HG02840 (cell line): ENCODE data around the gene MTA2.

Experiments
- ATAC-seq: cut with Tn5 transposase; IDR thresholded peaks from one replicate; pipeline ENCODE4 v1.9.1; 2021; ENCODE audit warnings: mild to moderate bottlenecking, moderate library complexity, moderate number of reproducible peaks; ENCODE audit not compliant: unreplicated experiment, low FRiP score

Gene MTA2

DNA sequence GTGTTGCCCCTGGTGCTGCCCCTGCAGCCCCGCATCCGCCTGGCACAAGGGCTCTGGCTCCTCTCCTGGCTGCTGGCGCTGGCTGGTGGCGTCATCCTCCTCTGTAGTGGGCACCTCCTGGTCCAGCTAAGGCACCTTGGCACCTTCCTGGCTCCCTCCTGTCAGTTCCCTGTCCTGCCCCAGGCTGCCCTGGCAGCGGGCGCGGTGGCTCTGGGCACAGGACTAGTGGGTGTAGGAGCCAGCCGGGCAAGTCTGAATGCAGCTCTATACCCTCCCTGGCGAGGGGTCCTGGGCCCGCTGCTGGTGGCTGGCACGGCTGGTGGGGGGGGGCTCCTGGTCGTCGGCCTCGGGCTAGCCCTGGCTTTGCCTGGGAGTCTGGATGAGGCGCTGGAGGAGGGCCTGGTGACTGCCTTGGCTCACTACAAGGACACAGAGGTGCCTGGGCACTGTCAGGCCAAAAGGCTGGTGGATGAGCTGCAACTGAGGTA, 11.7 kb upstream of the MTA2 start:
- no peak for ATAC-seq

DNA sequence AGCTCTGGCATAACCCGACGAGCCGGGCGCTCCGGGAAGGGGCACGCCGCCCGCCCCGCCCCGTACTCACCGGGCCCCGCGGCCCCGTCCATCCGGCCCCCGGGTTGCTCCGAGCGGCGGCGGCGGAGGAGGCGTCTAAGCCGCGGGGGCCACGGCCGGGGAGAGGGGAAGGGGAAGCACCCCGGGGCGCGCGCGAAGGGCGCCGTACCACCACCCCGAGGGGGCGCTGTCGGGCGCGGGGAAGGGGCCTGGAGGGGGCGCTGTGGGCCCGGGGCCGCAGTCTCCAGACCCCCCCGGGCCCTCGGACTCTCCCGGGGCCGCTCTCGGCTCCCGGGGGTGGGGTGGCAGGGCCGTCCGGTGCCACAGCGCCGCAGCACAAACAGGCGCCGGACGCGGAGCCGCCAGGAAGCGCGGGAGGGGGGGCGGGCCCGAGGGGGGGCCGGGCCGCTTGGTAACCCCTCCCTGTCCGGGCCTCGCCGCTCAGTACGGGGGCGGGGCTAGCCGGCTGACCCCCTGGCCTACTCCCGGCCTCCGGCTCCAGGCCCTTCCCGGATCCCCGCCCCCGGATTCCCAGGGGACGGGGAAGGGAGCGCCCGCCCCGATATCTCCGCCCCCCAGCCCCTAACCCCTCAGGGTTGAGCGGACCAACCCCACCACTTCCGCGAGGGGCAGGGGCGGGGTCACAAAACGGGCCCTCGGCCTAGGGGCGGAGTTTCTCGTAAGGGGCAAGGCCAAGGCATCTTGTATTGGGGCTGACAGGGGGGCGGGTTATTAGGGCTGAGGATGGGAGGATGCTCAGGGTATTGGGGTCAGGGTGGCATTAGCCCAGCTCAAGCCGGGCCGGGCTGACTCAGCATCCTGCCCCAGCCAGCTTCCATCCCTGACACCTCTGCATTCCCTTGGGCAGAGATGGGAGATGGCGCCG, 11.0 kb upstream of the MTA2 start, which contains the start of the genes EML3 and ROM1:
EML3 (minus strand) TSS at position 410 of the 925 bp plus-strand sequence; CDS start at position 92, 318 bp downstream.
ROM1 (plus strand) TSS at position 892 of the 925 bp plus-strand sequence; CDS start at position 917, 25 bp downstream.
- peak; percentile 57 for ATAC-seq

DNA sequence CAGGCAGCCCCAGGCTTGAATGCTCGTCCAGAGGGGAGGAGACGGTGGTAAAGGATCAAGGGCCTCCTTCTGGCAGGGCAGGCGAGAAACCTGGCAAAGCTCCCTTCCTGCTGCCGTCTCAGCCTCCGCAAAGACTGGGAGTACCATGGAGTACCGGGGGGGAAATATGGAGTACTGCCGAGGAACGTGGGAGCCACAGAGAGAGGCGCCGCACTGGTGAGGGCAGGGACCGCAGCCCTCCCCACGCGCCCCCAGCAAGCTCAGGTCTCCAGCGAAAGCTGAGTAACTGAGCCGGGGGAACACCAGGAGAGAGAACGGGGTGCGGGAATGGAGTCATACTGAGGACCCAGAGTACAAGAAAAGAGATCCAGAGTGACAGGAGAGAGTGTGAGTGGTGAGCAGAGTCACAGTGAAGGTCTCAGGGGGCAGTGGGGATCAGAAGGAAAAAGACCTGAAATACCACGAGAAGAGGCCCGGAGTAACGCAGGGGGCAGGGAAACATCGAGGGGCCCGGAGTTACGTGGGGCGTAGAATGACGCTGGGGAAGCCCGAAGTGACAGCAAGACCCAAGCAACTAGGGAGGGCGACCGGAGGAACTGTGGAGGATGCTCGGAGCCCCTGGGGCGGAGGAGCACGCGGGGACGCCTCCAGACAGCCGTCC, 10.2 kb upstream of the MTA2 start:
- no peak for ATAC-seq

DNA sequence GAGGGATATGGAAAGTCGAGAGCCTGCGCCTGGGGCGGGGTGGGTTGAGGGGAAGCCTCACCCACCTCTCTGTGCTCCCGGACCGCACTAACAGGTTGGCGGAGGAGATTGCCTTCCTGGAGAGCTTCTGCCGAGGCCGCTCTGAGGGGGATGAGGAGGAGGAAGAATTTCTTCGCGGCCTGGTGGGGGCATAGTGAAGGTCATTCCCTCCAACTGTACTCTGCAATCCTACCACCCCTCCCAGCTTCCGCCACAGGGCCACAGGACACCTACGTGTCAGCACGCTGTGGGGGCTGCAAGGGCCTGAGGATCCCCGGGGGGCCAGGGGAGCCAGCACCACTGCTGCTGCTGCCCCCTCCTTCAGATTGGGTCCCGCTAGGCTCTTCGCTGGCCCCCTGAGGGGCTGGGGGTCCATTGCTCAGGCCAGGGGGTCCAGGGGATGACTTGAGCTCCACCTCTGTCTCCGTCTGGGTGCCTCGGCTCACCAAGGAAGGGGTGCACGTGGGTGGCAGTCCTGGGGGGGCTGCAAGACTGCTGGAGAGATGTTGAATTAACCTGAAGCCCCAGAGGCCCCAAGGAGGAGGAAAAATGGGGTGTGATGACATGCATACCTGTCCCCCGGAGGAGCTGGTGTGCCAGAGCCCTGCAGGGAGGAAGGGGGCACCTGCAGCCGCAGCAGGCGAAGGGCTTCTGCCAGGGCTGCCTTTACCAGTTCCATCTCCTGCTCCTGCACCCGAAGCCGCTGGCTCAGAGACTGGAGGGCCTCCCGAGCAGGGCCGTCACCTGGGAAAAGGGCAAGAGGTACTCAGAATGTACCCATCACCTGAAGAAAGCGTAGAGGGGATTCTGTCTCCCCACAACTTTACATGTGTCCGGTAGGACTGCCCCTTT, 9.4 kb upstream of the MTA2 start:
- no peak for ATAC-seq

DNA sequence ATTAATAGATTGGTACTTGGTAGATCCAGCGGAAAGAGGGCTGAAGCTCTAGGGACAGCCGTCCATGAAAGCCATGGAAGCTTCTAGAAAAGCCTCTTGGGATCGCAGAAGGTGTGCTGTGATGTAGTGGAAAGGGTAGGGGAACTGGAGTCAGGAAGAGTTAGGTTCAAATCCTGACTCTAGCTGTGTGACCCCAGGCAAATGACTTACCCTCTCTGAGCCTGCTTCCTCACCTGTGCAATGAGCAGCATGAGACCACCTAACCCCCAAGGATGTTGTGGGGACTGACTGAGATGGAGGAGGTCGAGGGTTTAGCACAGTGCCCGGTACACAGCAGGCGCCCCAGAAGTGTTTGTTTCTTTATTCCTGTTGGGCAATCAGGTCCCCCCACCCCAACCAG, 8.7 kb upstream of the MTA2 start:
- ATAC-seq = no peak

DNA sequence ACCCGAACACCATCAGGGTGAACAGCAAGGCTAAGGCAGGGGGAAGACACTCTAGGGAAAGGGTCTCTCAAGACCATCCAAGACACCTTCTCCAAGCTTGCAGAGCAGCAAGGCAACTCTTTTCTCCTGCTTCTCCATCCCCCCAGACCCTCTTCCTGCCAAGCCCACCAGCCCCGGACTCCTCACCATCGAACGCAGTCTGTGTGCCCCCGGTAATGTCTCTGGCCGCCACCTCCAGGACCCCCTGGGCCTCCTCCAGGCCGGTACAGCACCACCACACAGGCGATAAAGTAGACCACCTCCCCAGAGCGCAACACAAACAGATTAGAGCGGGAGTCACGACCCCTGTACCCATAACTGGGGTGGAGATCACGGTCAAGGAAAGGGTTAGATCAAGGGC, 7.1 kb upstream of the MTA2 start:
- ATAC-seq = no peak

DNA sequence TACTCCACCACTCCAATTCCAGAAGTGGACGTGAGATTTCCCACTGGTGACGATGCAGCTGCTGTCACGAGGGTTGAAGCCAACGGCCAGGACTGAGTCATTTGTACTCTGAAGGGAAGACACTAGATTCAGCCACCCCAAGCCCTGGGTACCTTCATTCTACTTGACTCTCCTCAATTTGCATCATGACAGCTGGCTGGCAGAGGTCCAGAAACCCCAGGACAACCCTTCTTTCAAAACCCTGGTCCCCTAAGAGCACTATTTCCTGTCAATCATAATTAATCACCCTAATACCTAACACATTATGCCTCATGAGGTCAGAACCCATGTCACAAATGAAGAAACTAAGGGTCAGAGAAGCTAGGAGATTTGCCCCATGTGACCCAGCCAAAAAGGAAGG, 6.0 kb upstream of the MTA2 start:
- no peak for ATAC-seq

DNA sequence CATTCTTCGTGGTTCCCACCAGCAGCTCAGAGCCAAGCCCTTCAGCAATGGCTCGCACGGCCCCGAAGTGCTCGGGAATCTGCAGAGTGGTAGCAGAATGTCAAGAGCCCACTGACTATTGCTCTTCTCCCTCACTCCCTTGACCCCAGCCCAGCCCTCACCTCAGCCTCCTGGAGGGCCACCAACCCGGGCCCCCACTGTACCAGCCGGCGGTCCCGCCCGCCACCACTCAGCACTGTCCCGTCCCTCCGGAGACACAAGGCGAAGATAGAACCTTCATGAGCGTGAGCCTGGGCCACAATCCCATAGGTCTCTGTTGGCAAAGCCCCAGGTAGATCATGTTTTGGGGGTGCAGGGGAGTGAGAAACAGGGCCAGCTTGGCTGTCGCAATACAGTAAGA, 4.2 kb upstream of the MTA2 start:
- no peak for ATAC-seq

DNA sequence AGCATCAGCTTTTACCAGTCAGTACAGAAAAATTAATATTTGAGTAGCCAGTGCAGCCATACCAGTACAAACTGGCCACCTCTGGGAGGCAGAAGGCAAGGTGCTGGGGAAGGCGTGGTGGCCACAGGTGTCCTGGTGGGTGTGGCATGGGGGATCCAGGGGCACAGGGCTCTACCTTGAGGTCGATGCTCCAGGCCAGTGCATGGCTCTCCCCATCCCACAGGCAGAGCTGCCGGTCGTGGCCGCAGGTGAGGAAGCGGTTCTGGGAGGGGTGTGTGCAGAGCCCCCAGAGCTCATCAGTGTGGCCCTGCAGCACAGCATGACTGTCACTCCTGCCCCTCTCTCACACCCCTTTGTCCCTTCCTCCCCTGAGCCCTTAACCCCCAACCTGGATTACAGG, 3.8 kb upstream of the MTA2 start:
- ATAC-seq = no peak

DNA sequence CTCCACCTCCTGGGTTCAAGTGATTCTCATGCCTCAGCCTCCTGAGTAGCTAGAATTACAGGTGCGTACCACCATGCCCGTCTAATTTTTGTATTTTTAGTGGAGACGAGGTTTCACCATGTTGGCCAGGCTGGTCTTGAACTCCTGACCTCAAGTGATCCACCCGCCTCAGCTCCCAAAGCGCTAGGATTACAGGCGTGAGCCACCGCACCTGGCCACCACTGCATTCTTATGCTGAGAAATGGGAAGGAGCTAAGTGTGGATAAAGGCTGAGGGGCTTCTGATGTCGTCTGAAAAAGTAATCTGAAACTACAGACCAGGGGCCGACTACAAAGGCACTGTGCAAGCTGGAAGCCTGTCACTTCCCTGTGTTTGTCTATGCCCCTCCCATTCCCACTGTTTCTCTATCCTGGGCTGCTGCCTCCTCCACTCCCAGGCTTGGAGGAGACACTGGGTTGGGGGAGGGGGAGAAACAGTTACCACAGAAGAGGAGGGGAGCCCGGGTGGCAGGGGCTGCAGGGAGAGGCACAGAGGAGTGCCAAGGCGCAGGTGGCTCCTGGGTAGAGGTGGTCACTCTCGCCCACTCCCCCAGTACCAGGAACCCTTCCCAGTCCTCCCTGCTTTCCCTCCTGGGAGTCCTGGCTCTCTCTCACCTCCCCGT, 2.9 kb upstream of the MTA2 start:
- no peak for ATAC-seq

DNA sequence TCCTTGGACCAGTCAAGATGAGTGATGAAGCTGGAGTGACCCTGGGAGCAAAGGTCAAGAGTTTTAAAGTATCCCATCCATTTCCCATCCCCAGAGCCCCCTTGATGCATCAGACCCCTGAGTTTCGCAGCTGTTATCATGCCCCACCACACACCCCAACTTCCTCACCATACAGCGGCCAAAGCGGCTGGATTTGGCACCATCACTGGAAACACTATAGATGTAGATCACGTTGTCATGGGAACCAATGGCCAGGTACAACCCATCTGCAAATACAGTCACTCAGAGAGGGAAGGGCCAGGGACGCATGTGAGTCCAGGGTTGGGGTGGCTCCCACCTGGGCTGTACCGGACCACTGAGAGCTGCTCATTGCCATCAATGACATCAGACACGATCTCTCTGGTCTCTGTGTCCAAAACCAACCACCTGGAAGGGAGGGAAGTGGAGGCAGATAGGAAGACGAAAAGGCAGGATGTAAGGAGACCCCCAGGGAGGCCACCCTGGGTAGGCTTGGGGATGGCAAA, 2.2 kb upstream of the MTA2 start:
- ATAC-seq = no peak

DNA sequence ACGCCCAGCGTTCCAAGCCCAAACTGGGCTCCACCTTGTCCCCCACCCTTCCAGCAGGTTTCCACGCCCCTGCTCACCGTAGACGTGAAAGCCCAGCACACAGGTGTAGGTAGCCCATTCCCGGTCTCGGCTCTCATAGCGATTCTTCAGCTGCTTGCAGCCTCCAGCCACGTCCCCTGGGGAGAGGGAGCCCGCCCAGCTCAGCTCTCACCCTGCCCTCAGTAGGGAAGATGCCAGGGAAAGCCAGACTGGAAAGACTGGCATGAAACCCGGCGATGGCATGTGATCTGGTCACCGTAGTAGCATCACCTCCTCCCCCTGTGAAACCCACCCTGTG, 1.4 kb upstream of the MTA2 start:
- ATAC-seq = no peak

DNA sequence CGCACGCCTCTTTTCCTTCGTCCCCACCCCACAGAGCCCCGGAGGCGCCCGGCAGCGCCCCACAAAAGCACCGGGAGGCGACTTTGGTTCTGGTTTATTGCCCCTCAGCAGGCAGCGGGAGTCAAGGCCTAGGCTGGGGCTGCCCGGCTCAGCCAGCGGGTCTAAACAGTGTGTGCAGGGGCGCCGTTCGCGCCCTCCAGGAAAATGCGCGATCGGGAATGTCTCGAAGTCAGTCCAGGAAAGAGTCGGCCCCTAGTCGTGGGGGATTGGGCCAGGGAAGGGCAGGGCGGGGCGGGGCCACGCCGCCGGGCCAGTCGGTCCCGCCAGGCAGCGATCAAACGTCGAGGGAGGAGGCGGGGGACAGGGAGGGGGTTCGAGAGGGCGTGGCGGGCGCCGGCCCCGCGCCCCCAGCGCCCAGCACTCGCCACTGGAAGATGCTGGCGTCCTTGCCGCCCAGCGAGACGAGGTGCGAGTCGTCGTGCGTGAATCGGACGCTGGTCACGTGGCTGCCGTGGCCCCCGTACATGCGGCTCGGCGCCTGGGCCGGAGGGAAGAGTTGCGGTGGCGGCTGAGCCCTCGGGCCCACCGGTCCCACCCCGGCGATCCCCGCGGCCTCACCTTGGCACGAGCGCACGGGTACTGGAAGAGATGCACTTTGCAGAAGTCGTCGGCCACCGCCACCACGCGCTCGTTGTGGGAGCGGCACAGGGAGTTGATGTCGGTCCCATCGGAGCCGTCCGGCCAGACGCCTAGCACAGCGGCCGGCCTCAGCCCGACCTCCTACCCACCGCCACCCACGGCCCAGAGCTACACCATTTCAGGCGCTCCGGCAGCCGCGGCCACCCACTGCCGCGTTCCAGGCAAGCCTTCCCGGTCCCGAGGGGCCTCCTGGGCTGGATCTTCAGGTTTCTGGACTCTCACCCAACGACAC, 741 bp upstream of the MTA2 start:
- no peak for ATAC-seq

DNA sequence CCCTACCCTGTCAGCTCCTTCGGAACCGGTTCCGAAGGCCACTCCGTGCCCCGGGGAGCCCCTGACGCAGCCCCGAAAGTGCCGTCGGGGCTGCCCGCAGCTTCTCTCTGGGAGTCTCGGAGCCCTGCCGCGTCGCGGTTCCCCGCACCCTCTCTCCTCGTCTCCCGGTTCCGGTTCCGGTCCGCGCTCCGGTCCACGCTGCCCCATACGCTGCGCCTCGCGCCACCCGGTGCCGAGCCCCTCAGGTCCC, 618 bp downstream of the MTA2 start:
- no peak for ATAC-seq

DNA sequence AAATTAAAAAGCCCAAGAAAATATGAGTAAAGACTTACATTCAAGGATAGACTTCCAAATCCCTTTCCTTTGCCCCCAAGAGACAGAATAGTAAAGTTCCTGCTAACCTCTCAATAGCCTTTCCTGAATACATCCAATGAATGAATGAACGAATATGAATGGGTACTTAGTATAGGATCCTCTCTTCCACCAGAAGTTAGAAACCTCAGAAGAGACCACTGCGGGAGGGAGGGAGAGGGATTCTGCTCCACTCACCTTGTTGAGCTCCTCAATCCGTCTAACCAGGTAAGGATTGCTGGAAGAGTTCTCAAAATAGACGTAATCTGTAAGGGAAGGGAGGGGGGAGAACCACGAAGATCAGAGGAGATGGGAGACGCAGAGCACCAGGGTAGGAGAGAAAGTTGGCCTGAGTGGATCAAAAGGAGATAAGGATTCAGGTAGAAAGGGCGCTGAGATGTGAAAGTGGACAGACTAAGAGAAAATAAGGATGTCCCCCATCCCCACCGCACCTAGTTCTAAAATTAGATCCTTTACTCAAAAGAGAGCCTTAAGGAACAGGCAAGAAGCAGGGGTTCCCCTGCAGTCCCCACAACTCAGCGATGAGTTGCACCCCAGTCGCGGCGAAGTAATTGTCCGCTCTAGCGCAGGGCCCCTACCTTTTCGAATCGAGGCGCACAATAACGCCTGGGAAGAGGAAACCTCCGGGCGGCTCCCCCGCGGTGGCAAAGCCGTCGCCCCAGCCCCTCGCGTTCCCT, 1.1 kb downstream of the MTA2 start:
- ATAC-seq = no peak

DNA sequence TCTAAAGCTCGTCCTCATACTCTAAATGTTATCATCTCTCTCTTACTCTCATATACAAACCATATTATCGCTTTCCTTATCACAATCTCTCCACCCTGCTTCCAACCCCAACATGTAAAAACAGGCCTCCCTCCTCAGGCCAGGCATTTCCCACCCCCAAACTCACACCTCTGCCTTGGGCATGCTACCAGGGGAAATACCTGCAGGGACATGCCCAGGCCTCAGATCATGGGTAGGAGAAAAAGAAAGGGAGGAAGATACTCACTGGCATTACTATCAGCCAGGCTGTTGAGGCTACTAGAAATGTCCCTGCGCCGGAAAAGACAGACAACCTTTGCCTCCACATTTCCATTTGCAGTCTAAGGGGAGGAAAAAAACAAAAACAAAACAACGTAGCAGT, 1.8 kb downstream of the MTA2 start:
- ATAC-seq = no peak

DNA sequence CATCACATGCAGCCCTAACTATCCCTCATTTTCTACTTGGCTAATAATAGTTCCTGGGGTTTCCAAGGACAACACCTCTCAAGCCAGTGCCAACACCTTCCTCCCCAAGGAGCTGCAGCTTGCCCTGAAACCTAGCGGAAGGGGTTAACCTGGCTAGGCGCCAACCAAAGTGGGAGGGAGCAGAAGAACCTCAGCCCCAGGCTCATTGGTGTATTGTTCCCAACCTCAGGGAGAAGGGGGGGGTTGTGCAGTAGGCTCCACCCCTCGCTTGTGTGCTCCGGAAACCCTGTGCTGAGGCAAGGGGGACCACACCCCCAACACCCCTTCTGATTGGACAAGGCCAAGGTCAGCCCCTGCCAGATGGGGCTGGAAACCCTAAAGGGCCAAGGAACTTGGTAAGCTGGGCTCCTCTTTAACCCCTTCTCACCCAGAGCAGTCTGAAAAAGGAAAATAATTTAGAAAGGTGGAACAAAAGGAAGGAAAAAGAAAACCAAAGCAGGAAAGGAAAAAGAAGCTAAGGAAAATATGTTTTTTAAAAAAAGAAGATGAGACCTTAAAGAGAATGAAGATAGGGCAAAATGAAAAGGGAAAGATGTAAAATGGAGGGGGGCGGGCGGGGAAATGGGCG, 2.5 kb downstream of the MTA2 start:
- peak; percentile 33 for ATAC-seq

DNA sequence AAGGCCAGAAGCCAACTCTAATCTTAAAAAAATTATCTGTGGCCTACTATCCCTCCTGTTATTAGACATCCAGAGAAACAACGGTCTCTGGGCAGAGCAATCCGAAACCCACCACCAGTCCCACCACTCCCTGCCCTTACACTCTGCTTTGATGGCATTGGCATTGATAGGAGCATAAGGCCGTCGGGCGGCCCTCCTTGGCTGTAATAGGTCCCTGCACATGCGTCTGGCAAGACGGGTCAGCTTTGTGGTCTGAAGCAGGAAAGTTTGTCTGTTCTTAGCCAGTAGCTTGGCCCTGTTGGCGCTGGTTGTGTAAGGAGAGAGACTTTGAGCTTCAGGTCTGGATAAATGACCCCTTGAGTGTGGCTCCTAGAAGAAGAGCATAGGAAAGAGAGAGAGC, 6.5 kb downstream of the MTA2 start:
- ATAC-seq = no peak
